ENCODE results near the gene CAPN1. TPM values are rescaled to one million over a fixed set of nuclear protein-coding genes. Genes with fewer than 3 reads are reported as not detected.

Gene CAPN1
- total and polyA plus RNA-seq, 2 of the 4 experiments (the other 2 are of a cell fraction): 110 to 182 TPM

GRCh38 chr11:65160643-65161042 is 21.1 kb upstream of the CAPN1 start:
- Histone ChIP-seq H4K91ac (ENCODE audit: insufficient read depth, low read depth, low read length) (no peak overlapping the region), H3K36me3 (ENCODE audit: control insufficient read depth, insufficient read depth, low read length) (no peaks in the 10 kb centered on the region), H2AFZ (replicated peaks; ENCODE audit: low read length, poor library complexity) (no peak overlapping the region), H3K4ac (ENCODE audit: low read depth, low read length) (no peak overlapping the region), H4K8ac (ENCODE audit: low read depth in 2 of 2, low read length in 2 of 2) (no peak overlapping the region), H3K9me3 (ENCODE audit: control insufficient read depth, insufficient read depth, low read length) (no peaks in the 10 kb centered on the region), H3K27ac (ENCODE audit: insufficient read depth, low read length) (no peak overlapping the region), H3K56ac (ENCODE audit: extremely low read depth, insufficient read depth, low read length) (no peak overlapping the region), H2BK15ac (ENCODE audit: low read depth, low read length) (no peak overlapping the region), H3K18ac (ENCODE audit: low read depth, low read length) (no peak overlapping the region), H3K4me2 (ENCODE audit: low read depth, low read length) (no peak overlapping the region), H4K5ac (ENCODE audit: low read depth, low read length) (no peak overlapping the region), H3K14ac (replicated peaks; ENCODE audit: low read depth, low read length) (no peak overlapping the region), H3K23ac (ENCODE audit: low read depth, low read length) (no peak overlapping the region), H3K9me1 (ENCODE audit: insufficient read depth, low read length) (no peaks in the 10 kb centered on the region), H2BK20ac (ENCODE audit: low read depth, low read length) (no peak overlapping the region), H3K4me1 (ENCODE audit: control insufficient read depth, insufficient read depth, low read length) (peaks cover under 1% of the 10 kb centered on the region; the same call in 1 of the 2 replicates), H3K4me3 (ENCODE audit: insufficient read depth, low read depth, low read length) (no peak overlapping the region), H3K27me3 (ENCODE audit: control insufficient read depth, insufficient read depth, low read length) (0 out of 2 replicates have a peak, but pooled peaks cover 2% of the 10 kb centered on the region), H3K79me1 (ENCODE audit: low read depth in 1 of 2, low read length in 2 of 2) (no peaks in the 10 kb centered on the region), H2AK5ac (ENCODE audit: low read depth, low read length) (no peak overlapping the region), H2BK120ac (ENCODE audit: low read depth, low read length) (no peak overlapping the region), H4K20me1 (ENCODE audit: insufficient read depth, low read length) (no peaks in the 10 kb centered on the region), H2AK9ac (replicated peaks; ENCODE audit: low read depth, low read length, poor library complexity) (no peak overlapping the region), H3K9ac (ENCODE audit: low read depth, low read length) (no peak overlapping the region), H2BK5ac (ENCODE audit: low read depth, low read length, poor library complexity, severe bottlenecking) (no peak overlapping the region)
- ATAC-seq (ENCODE audit: low read depth): no peak
- ChIA-PET CTCF (no interaction called here), POLR2A (ENCODE audit: unreplicated experiment) (no interaction called here)
- intact Hi-C loops (cut with micrococcal nuclease): no loop called here
- in situ Hi-C loops (cut with MboI; ENCODE audit: low sequenced_read_pairs): no loop called here
- DNase-seq: no peak
- no peak for TF ChIP-seq CTCF (conservative IDR thresholded peaks at IDR 0.05; ENCODE audit: low read depth, low read length)
- TF ChIP-seq RFX5 (IDR thresholded peaks at IDR 0.05; ENCODE audit: low read depth, low read length): no peak
- TF ChIP-seq SMC3 (IDR thresholded peaks at IDR 0.05; ENCODE audit: low read depth, low read length): no peak
- TF ChIP-seq BHLHE40 (IDR thresholded peaks at IDR 0.05; ENCODE audit: low read depth, low read length): no peak
- TF ChIP-seq USF2 (IDR thresholded peaks at IDR 0.05; ENCODE audit: low read depth, low read length): no peak
- dilution Hi-C loops (cut with HindIII; ENCODE audit: low sequenced_read_pairs, unreplicated experiment): no loop called here
- WGBS, 2 experiments (ENCODE audit: extremely low coverage in 2 of 2, insufficient read length in 1 of 2): no CpG with 5 or more reads among the region's 3 CpGs
- no TSS peak for BruUV-seq (replicated peaks)
